NOMO-1 (cell line): ENCODE measurements around the gene RFX3.
A peak's percentile ranks its signal among the peaks of the same experiment; 100 is the strongest.

ENCODE experiments used
- DNase-seq, 2 experiments: peaks; one replicate each; lab custom pipeline; 2025; ENCODE audit not compliant: unreplicated experiment in 2 of 2; lab: John Stamatoyannopoulos, UW

Gene RFX3

DNA sequence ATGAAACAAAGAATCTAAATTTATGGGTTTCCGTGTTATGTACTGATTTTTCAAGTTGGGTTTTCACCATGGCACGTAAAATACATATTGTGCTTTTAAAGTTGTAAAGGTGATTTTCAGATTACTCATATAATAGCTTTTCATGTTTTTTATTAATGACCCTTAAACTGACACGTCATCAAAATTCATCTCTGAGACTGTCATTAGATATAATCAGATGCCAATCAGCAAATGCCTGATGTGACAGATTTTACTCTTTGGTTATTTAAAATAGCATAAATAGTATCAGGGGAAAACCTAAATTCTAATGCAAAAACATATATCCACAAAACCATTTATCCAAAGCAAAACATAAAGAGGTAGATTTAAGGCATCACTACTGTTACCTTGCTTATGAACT lies 11.0 kb downstream of the RFX3 start:
- no peak for DNase-seq

DNA sequence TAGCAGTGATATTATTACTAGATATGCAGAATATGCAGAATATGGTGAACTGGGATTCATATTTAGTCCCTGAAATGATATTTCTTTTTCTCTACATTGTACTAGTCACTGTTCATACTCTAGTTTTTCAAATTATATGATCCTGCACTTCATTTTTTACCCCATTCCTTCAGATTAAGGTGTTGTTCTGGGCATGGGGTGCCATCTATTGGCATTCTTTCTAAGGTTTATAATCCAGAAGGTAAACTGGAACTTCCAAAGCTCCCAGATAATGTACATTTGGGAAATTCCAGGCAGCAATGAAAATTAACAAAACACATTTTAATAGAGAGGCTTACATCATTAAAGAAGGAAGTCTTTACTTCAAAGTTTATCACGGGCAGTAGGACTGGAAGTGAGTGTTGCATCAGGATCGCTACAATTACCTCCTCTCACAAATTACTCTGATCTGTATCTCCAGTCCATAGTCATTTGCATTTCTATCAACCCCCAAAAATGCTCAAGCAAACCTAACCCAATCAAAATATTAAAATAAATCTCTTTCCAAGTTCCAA lies 12.5 kb downstream of the RFX3 start:
- DNase-seq, result peak in 1 of 2 experiments; percentile 33

DNA sequence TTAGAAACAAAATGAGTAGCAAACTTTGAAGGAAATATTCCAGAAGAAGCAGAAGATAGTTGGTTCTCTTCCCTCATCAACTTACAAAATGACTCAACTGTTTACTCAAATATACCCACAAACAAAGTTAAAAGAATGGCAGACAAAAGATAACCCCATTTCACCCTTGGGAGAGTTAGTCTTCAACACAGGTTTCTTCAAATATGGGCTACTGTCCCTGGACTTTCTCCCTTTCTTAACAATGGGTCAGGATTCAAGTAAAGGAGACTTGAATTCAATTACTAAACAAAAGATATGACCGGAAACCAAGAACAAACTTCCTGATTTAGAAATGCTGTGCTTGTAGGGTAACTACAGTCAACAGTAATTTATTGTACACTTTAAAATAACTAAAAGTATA lies 14.2 kb downstream of the RFX3 start:
- DNase-seq, result no peak

DNA sequence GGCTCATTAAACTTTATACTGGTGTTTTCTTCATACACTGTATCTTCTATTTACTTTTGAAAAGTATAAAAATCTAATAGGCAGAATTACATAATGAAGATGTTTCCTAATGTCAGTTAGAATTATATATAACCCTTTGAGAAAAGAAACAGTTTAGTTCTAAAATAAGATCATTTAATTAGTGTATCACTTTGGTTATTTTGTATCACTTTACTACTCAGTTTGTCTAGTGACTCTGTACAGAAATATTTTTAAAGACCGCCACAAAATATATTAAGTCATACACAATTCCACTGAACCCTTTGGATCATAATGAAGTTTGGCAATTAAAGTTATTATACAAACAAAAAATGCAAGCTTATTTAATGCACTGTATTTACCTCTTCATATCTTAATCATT lies 15.0 kb downstream of the RFX3 start:
- DNase-seq, result no peak

DNA sequence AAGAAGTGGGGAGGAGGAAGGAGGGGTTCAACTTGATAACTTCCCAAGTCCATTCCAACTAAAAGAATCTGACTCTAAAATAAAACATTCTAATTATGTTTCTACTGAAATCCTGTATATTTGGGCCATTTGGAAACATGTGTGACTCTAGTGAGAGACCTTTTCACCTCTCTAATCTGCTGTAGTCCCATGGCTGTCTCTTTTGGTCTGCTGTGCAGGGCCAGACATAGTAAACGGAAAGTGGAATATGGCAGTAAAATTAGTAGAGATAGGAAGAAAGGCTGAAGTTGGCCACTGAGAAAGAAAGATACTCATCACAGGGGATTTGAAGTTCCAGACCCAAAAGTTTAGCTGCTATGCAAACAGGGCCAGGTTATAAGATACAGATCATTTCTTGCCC lies 15.9 kb downstream of the RFX3 start:
- no peak for DNase-seq

DNA sequence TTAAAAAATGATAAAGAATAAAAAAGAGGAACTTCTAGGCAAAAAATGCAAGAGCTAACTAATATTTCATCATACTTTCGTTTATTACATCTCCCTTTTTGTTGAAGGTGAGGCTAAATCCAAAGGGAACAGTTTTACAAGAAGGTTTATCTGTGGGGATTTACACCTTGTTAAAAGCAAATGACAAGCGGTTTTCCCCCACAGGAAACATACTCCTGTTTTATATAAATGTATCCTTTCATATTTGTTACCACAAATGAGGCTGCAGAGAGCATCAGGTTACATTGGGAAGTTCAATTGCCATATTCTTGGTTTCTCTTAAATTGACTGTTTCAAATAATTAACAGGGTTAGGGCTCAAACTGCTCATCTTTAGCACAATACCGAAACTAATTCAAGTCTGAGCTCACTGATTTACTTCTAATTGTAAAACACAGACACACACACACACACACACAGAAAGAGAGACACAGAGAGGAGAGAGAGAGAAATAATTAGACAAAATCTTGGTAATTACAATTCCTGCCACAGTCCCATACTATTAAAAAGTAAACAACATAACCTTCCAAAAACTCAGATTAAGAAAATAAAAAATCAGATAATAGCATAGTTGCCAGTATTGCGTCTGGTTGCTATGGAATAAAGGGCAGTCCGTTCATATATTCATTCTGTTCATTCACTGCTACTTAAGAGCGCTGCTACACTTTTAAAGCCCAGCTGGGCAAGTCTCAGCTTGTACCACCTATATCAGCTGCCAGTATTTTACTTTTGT lies 17.1 kb downstream of the RFX3 start:
- DNase-seq, result peak; percentile 15 to 47

DNA sequence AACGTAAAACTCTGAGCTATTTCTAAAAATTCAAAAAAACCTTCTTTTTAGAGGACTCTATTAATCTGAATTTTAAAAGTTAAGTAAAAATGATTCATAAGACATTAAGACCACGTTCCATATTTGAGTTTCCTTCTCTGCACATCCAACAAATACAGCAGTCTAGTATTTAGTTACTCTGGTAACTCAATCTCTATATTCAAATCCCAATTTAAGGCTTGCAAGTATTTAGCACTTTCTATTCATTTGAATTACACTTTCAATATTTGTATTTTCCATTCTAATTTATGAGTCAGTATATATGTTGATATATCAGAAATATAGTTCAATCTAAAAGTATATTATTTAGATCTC lies 17.7 kb downstream of the RFX3 start:
- no peak for DNase-seq

DNA sequence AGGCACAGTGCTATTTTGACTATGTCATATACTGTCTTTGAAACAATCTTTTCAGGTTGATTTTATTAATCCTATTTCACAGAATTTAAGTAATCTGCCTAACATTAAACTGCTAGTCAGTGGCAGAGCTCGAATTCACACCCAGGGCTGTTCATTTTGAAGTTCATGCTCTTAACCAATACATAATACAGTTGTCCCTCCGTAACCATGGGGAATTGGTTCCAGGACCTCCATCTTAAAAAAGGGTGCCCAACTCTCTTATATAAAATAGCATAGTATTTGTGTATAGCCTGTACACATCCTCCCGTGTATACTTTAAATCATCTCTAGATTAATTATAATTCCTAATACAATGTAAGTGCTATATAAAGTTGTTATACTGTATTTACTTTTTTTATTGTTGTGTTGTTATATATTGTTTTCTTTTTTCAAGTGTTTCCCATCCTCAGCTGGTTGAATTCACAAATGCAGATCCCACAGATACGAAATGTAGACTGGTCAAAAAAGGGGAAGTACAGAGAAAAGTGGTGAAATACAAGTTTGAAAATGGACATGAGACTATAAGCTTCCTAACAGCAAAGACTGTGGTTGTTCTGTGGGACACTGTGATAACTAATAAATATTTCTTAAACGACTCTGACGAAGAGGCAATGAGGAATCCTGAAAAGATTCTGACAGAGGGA lies 18.3 kb downstream of the RFX3 start:
- DNase-seq, result peak; percentile 29 to 67

DNA sequence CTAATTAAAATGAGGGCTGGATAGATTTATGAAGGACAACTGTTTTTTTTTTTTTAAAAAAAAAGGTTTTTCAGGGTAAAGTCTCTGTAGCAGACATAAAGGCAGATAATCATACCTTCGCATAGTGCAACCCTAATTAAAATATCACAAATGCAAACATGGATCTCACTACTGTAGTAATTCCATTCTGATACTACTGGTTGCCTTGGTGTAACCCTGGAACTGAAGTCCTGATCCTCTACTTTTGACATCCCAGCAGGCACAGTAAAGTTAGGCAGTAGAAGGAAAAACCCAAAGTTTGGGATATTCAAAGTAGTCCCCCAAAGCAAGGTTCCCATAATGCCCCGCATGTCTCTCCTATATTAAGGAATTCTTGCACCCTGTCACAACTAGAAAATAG lies 19.6 kb downstream of the RFX3 start:
- no peak for DNase-seq

DNA sequence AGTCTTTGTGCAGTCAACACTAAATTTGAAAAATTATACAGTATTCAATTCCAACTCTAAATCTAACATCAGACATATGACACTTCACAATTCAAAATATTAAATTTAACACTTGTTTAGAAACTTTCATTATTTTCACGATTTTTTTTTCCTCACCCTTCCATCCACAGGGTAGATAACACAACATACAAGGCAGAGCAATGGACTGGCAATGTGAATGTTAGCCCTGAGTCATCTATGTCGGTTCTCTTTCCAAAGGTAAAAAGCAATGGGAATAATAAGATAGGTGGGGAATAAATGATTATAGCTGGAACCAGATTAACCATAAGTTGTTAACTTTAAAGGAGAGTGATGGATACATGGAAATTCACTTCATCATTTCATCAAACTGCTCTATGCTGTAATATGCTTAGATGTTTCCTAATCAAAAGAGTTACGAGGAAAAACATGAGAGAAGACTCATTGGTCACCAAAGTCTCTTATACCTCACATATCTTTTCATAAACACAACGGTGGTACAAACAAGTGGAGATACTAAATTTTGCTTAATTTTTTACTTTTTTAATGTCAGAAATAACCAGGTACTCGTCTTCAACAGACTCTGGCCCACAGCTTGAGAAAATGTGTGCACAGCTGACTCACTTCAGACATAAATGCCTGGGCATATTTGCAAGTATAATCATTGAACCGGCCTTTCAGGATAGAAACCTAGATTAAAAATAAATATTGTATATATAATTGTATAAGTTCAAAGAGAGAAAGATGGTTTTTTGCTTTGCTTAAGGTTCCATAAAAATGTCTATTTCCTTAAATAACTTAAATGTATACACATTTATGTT lies 23.0 kb downstream of the RFX3 start:
- no peak for DNase-seq

DNA sequence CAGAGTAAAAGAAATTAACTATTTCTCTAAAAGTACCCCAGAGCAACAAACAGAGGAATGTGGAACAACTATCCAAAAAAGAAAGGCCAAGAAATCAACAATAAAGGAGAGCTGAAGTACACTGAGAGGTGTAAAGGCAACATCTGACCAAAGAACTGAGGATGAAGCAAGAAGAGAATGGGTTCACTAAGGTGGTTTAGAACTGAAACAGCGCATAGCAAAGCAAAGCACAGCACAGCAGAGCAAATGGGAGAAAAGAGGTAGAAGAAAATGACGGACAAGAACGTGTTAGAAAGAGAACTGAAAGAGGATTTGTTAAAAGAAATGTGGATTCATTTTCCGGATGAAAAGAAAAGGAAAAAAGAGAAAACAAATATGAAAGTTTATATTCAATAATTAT lies 25.8 kb downstream of the RFX3 start:
- DNase-seq, result no peak

DNA sequence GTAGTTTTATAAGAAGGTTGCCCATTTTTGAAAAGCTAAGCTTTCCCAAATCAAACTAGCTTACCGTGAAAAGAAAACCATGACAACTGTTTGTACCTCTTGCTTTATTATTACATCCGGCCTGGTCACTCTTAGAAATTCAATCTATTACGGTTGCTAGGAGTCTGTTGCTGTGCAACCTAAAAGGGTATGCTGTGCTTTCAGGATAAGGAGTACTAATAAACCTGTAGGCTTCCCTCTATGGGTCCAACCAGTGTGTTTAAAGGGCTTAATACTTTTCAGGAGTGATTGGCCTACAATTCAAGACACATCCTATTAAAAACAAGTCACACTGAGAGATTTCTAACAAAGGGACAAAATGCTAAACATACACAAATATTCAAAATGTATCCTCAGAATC lies 27.1 kb downstream of the RFX3 start:
- DNase-seq, result no peak

DNA sequence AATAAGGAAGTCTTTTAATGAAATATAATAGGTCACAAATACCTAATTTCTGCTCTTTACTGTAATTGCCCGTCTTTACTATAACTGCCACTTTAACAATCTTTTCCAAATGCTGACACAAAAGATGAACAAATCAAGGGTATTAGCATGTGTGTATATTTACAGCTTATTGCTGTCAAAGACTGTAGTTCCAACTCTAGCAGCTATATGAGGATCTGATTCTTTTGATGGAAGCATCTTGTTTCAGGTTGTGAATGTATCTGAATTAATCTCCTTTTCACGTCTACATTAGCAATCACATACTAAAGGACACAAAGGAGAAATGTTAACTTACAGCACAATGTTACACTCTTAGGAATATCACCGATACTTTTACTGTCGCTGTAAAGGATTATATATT lies 27.9 kb downstream of the RFX3 start:
- DNase-seq, result no peak

DNA sequence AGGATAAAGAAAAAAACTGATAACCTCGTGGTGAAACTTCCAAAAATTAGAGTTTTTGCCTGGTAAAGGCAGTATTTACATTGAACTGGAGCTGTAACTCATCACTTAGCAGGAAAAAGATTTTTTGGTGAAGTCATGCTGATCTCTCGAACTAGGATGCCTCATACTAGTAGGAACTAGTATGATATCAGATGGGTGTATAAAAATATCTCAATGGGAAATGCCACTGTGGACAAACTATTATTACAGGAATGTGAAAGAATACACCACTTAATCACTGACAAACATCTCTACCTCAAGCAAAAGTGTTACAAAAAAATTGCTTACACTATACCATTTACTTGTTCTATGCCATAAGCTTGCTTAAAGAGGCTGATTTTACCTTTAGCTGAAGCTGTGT lies 28.4 kb downstream of the RFX3 start:
- DNase-seq, result no peak

DNA sequence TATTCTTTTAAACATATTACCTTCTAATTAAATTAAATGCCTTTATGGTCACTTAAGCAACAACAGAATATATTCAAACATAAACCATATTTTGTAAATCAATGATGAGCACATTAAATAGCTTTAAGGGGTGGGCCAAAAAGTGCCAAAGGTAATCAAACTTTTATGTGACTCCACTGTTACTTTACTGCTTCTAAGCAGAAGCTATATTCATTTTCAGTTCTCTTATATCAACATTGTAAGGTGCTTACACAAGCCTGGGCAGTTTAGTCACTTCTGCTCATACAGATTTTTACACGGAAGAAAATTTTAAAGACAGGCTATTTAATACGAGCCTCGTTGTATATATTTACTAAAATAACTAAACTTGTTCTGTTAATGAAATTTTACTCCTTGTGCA lies 29.9 kb downstream of the RFX3 start:
- peak; percentile 4 to 47 for DNase-seq

DNA sequence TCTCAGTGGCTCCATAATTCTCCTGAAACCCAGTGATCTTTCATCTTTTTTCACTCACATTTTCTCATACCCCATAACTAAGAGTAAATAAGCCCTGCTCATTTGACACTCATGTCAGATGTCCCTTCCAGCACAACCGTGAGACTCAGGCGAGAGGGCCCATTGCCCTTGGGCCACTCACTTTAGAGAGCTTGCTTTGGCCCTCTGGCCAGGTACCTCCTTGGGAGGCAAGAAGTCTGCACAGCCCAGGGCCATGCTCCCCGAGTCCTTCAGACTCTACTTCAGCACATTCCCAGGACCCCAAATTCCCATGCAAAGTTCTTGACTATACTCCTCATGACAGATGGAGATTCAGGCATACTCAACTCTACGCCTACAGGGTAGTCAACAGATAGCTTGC lies 33.6 kb downstream of the RFX3 start:
- DNase-seq, result no peak

DNA sequence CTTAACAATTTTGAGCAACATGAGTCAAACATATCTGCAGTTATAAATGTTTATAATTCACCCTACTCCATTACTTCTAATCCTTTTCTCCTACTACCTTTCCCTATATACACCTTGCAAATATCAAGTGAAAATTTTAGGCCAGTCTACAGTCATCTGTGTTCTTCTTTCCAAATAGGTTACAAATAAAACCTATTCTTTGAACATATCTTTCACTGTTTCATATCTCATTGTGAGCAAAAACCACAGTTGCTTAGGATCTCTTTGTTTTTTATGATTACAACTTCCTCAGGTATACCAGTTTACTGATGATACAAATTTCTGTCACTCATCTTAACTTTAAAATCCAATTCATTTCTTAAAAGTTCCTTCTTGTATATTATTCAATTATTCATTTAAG lies 34.4 kb downstream of the RFX3 start:
- no peak for DNase-seq

DNA sequence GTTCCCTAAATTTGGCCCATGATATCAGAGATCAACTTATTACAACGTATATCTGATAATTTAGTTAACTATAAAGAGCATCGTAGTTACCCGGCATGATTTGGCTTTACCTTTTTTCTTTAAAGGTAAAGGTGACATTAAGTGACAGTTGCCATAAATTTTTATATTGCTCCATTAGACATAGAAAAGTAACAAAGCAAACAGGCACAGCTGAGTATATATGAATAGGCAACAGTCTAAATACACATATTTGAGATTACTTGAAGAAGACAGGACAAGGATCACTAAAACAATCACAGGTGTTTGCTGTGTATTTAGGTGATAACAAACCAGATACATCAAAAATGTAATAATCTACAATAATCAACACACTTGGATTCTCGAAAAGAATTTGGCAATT lies 34.8 kb downstream of the RFX3 start:
- no peak for DNase-seq

DNA sequence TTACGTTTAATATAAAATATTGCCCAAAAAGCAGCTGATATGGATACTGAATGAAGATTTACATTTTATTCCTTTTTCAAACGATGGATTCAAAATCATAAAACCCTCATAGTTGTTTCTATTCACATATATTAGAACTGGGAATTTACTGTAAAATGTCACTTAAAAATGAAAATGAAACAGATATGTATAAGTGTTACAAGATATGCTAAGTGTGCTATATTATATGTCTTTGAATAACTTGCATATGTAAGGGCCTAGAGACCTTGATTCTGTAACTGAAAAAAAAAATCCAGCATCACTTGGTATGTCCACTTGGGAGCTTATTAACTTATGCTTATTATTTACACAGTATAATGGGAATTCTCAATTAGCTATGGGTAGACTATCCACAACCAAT lies 43.2 kb downstream of the RFX3 start:
- no peak for DNase-seq

DNA sequence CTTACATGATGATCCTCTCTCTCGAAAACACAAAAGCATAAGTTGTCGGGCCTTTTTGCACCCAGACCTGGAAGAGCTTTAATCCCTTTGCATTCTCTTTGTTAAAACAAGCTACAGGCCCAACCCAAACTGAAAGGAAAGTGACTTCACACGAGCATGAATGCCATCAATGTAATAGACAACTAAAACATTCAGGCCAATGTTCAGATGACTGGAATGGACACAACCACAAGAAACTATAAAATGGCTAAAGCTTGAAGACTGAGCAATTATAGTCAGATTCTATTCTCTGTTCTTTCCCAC lies 45.5 kb downstream of the RFX3 start:
- DNase-seq, result no peak

DNA sequence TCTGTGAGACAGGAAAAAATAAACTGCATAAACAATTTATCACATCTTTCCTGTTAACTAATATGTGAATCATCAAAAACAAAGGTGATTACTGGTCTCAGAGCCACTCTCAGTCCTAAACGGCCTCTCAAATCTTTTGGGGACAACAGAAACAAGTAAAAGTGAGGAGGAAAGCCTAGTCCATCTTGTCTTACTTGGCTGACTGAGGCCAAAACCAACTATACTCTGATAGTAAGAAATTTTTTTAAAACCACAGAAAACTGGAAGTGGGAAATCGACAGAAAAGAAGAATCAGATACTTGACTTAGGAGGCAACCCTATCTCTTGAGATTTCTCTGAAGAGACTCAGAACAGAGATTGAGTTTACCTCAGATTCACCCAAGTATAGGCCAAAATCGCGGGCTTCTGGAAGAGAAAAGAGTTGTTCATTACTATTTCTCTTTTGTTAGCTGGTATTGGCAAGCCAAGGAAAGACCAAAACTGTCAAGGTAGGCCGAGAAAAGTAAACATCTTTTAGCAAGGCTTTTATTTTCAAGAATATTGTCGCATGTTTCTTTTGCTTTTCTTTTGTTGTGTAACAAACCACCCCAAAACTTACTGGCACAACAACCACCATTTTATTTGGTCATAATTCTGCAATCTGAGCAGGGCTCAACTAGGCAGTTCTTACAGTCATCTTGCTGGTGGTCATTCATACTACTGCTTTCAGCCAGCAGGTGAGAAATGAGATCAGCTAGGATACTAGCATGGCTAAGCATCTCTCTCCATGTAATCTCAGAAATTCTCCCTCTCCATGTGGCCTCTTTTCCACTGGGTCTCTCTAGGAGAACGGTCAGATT lies 46.1 kb downstream of the RFX3 start:
- no peak for DNase-seq
